HCT116 (cell line): ENCODE data around the gene ATXN1. TPM values are rescaled to one million over a fixed set of nuclear protein-coding genes. Genes with fewer than 3 reads are reported as not detected.

Experiments used
- ATAC-seq: fragments of 200-7000 bp; cut with Tn5 transposase; 2 replicates; pipeline ENCODE4 v1.9.1; 2020; ENCODE audit warnings: mild to moderate bottlenecking, moderate library complexity
- BruUV-seq: library from RNA; stranded (reverse); fragments of 400-500 nt; replicated peaks from 2 replicates; lab custom pipeline; 2021; lab: Mats Ljungman, UMichigan
- CTCF ChIA-PET: fragments of 300-600 bp; sonication (Branson Sonifier 250); formaldehyde crosslinking; loops from one replicate; lab custom pipeline; 2021; ENCODE audit warnings: antibody characterized with exemption; lab: Charles Lee
- POLR2A ChIA-PET: fragments of 300-600, 350-600 bp; sonication (Branson Sonifier 250); formaldehyde crosslinking; loops from one replicate; lab custom pipeline; 2021; ENCODE audit warnings: antibody characterized with exemption; lab: Charles Lee
- RAD21 ChIA-PET, 2 experiments: fragments of 300-600 bp; sonication (Branson Sonifier 250); formaldehyde crosslinking; loops; one replicate each; lab custom pipeline; 2023; ENCODE audit warnings: low total read pairs in 2 of 2; ENCODE audit not compliant: uncharacterized antibody in 2 of 2, unreplicated experiment in 2 of 2, low non-redundant PET in 1 of 2; lab: Charles Lee
- DNase-seq: peaks from one replicate; pipeline ENCODE4 v3.0.0-alpha.2; 2010; ENCODE audit warnings: low read depth, low spot score
- H2AFZ ChIP-seq: fragments of 200-600 bp; shearing (Covaris generic), sonication (generic); 2 replicates; pipeline ENCODE4 v1.6.1; 2017; ENCODE audit warnings: low read depth, mixed run types, mixed read lengths, antibody characterized with exemption, low read length; ENCODE audit not compliant: poor library complexity, severe bottlenecking
- H3K27ac ChIP-seq: 2 replicates; pipeline ENCODE4 v1.5.1; 2012; ENCODE audit warnings: low read depth, low read length
- H3K27me3 ChIP-seq: fragments of 200-600 bp; sonication (generic); 2 replicates; pipeline ENCODE4 v1.6.1; 2016; ENCODE audit warnings: mixed run types, low read length, mixed read lengths; ENCODE audit not compliant: insufficient read depth
- H3K36me3 ChIP-seq, 2 experiments: fragments of 200-500 bp in 1 of 2; fragments of 200-600 bp in 1 of 2; sonication (Bioruptor generic) in 1 of 2; sonication (generic) in 1 of 2; 2 replicates each; pipeline versions ENCODE4 v1.5.1 to v1.6.1; 2014 to 2016; ENCODE audit warnings: low read length in 2 of 2, inconsistent platforms in 1 of 2, mixed read lengths in 1 of 2, mixed run types in 1 of 2; ENCODE audit not compliant: insufficient read depth in 2 of 2, control insufficient read depth in 1 of 2
- H3K4me1 ChIP-seq, 2 experiments: fragments of 200-600 bp in 1 of 2; sonication (generic) in 1 of 2; 2 replicates each; pipeline versions ENCODE4 v1.5.1 to v1.6.1; 2012 to 2017; ENCODE audit warnings: low read length in 2 of 2, inconsistent platforms in 1 of 2, mild to moderate bottlenecking in 1 of 2, mixed read lengths in 1 of 2, mixed run types in 1 of 2, moderate library complexity in 1 of 2; ENCODE audit not compliant: insufficient read depth in 2 of 2, control insufficient read depth in 1 of 2
- H3K4me2 ChIP-seq: fragments of 200-600 bp; sonication (generic); 2 replicates; pipeline ENCODE4 v1.6.1; 2017; ENCODE audit warnings: mixed run types, low read length, mixed read lengths
- H3K4me3 ChIP-seq, 2 experiments: fragments of 200-600 bp in 1 of 2; sonication (generic) in 1 of 2; replicated peaks in 1 of 2; 2 replicates each; pipeline ENCODE4 v1.5.1; 2011 to 2016; ENCODE audit warnings: low read length in 2 of 2, control low read depth in 1 of 2, low read depth in 1 of 2, mild to moderate bottlenecking in 1 of 2, mixed read lengths in 1 of 2, mixed run types in 1 of 2
- H3K79me2 ChIP-seq: fragments of 200-600 bp; sonication (generic); 2 replicates; pipeline ENCODE4 v1.6.1; 2017; ENCODE audit warnings: mild to moderate bottlenecking, mixed run types, low read length, moderate library complexity, mixed read lengths; ENCODE audit not compliant: insufficient read depth
- H3K9ac ChIP-seq: fragments of 200-600 bp; sonication (generic); 2 replicates; pipeline ENCODE4 v1.6.1; 2016; ENCODE audit warnings: low read length, mixed read lengths
- H3K9me2 ChIP-seq: fragments of 200-600 bp; sonication (generic), shearing (Covaris generic); 2 replicates; pipeline ENCODE4 v1.6.1; 2017; ENCODE audit warnings: mixed run types, mild to moderate bottlenecking, moderate library complexity; ENCODE audit not compliant: insufficient read depth
- H3K9me3 ChIP-seq, 2 experiments: fragments of 200-500 bp in 1 of 2; fragments of 200-600 bp in 1 of 2; sonication (Bioruptor generic) in 1 of 2; sonication (generic) in 1 of 2; 2 replicates each; pipeline ENCODE4 v1.6.1; 2014 to 2017; ENCODE audit warnings: low read length in 2 of 2, mixed read lengths in 2 of 2, inconsistent platforms in 1 of 2, low read depth in 1 of 2, mild to moderate bottlenecking in 1 of 2, mixed run types in 1 of 2, moderate library complexity in 1 of 2; ENCODE audit not compliant: control insufficient read depth in 1 of 2, insufficient read depth in 1 of 2
- H4K20me1 ChIP-seq: fragments of 200-600 bp; sonication (generic), shearing (Covaris generic); 2 replicates; pipeline ENCODE4 v1.6.1; 2017; ENCODE audit warnings: mixed run types, mild to moderate bottlenecking, moderate library complexity; ENCODE audit not compliant: insufficient read depth
- CBX3 ChIP-seq: IDR thresholded peaks from 2 replicates; pipeline ENCODE4 v1.6.1; 2012; ENCODE audit warnings: low read depth
- EGR1 ChIP-seq: IDR thresholded peaks from 2 replicates; pipeline ENCODE4 v1.6.1; 2012; ENCODE audit warnings: low read depth
- ELF1 ChIP-seq: IDR thresholded peaks from 2 replicates; pipeline ENCODE4 v1.6.1; 2012; ENCODE audit warnings: low read depth, borderline replicate concordance
- EZH2 ChIP-seq: fragments of 200-600 bp; sonication (generic); IDR thresholded peaks from 2 replicates; pipeline ENCODE4 v1.6.1; 2017; ENCODE audit warnings: antibody characterized with exemption, mixed run types
- EZH2phosphoT487 ChIP-seq: fragments of 200-600 bp; IDR thresholded peaks from 2 replicates; pipeline ENCODE4 v1.6.1; 2018; ENCODE audit warnings: antibody characterized with exemption, borderline replicate concordance
- FOSL1 ChIP-seq: IDR thresholded peaks from 2 replicates; pipeline ENCODE4 v1.6.1; 2012; ENCODE audit warnings: low read depth
- JUND ChIP-seq: IDR thresholded peaks from 2 replicates; pipeline ENCODE4 v1.6.1; 2012
- POLR2A ChIP-seq: IDR thresholded peaks from 2 replicates; pipeline ENCODE4 v1.7.0; 2011; ENCODE audit warnings: borderline replicate concordance; ENCODE audit not compliant: insufficient read depth, insufficient read length; ENCODE audit errors: extremely low read depth
- POLR2AphosphoS5 ChIP-seq: IDR thresholded peaks from 2 replicates; pipeline ENCODE4 v1.6.1; 2011; ENCODE audit warnings: mild to moderate bottlenecking, low read depth, low read length, moderate library complexity
- RAD21 ChIP-seq: IDR thresholded peaks from 2 replicates; pipeline ENCODE4 v1.6.1; 2012; ENCODE audit warnings: low read depth, mild to moderate bottlenecking
- SRF ChIP-seq: IDR thresholded peaks from 2 replicates; pipeline ENCODE4 v1.6.1; 2012; ENCODE audit warnings: low read depth
- ZFX ChIP-seq: fragments of 450-650 bp; IDR thresholded peaks from 2 replicates; pipeline ENCODE4 v1.6.1; 2017
- ZNF274 ChIP-seq: fragments of 200-500 bp; sonication (Bioruptor generic); IDR thresholded peaks from 2 replicates; pipeline ENCODE4 v1.6.1; 2014; ENCODE audit warnings: mild to moderate bottlenecking, low read depth, low read length, inconsistent platforms
- intact Hi-C: fragments of 100-400 bp; cut with micrococcal nuclease; formaldehyde crosslinking; loops from 2 replicates; pipeline ENCODE4 v1.10.0; 2022
- total RNA-seq: library from RNA; stranded (reverse); gene quantifications from one replicate; pipeline ENCODE4 v1.2.1, GENCODE V29; 2021; ENCODE audit not compliant: unreplicated experiment
- TF ChIP-seq, protein P1 (sequence below): IDR thresholded peaks from 2 replicates; pipeline ENCODE4 v1.6.1; 2012
- TF ChIP-seq, protein P2 (sequence below): IDR thresholded peaks from 2 replicates; pipeline ENCODE4 v1.6.1; 2012
- TF ChIP-seq, protein P3 (sequence below): IDR thresholded peaks from 2 replicates; pipeline ENCODE4 v1.6.1; 2011; ENCODE audit warnings: mild to moderate bottlenecking, low read length, moderate library complexity; ENCODE audit not compliant: insufficient replicate concordance; ENCODE audit errors: extremely low read depth

ATXN1 gene
- total RNA-seq, 1 experiment from 2014 or later: 21.0 TPM

DNA sequence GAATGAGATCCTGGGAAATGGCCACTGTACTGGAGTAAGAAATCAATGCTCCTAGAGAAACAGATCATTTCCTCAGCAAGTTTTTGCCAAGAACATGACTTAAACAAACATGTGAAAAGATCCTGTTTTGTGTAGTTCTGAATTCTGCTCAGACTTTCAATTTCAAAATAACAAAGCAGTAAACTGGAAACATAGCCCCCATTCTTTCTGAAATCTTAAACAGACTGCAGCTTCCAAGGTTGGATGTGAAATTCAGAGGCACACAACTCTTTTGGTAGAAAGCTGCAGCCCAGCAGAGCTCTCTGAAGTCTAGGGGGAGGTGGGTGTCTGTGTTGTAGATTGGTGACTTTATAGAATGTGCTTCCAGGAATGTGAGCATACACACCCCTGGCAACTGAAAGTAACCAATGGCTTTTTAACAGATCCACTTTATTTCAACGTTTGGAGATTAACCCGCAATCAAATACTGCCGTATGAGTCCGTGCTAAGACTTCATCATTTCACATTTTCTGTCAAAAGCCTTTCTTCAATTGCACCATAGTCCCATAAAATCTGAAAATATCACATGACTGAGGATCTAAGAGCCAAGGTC, 86.4 kb downstream of the ATXN1 start (continued):
- TF ChIP-seq RAD21 (no peak), FOSL1 (no peak)

DNA sequence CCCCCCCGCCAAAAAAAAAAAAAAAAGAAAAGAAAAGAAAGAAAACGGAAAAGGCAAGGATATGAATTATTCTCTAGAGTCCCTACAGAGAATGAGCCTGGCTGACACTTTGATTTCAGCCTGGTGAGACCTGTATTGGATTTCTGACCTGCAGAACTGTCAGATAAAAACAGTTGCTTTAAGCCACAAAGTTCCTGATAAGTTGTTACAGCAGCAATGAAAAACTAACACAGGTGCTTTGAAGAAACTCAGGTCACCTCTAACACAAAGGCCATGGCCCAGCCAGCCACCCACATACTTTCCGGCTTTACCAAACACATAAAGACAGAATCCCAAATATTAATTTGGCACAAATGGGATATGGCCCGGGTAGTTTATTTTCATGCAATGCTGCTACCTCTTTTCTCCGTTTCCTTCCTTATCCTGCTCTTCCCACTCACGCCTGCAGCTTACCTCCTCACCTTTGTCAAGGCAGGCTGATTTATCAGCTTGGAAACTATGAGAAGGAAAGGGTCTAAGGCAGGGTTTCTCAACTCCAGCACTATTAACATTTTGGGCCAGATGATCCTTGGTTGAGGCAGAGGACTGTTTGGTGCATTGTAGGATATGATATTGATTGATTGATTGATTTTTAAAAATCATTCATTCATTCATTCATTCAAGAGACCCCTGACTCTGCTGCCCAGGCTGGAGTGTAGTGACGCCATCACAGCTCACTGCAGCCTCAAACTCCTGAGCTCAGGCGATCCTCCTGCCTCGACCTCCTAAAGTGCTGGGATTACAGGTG, 88.1 kb downstream of the ATXN1 start:
- Histone ChIP-seq H2AFZ (no peak overlapping the region), H3K4me1 (peaks cover 40 to 58% of the 10 kb centered on the region in 2 experiments), H3K9me3 (no peaks in the 10 kb centered on the region), H3K4me2 (no peak overlapping the region), H3K36me3 (no peaks in the 10 kb centered on the region), H3K9me2 (no peaks in the 10 kb centered on the region), H3K27ac (no peak overlapping the region), H3K27me3 (no peaks in the 10 kb centered on the region), H3K9ac (no peak overlapping the region), H3K79me2 (no peaks in the 10 kb centered on the region), H4K20me1 (no peaks in the 10 kb centered on the region), H3K4me3 (no peak overlapping the region)
- ATAC-seq: no peak
- no peak for TF ChIP-seq ZNF274
- no peak for TF ChIP-seq SRF
- no peak for TF ChIP-seq JUND
- no peak for TF ChIP-seq RAD21
- no peak for TF ChIP-seq EZH2phosphoT487
- TF ChIP-seq, protein P1, sequence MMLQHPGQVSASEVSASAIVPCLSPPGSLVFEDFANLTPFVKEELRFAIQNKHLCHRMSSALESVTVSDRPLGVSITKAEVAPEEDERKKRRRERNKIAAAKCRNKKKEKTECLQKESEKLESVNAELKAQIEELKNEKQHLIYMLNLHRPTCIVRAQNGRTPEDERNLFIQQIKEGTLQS: no peak
- TF ChIP-seq FOSL1: no peak
- TF ChIP-seq POLR2A: no peak
- TF ChIP-seq EGR1: no peak
- TF ChIP-seq ZFX: no peak
- TF ChIP-seq EZH2: no peak
- TF ChIP-seq, protein P2, sequence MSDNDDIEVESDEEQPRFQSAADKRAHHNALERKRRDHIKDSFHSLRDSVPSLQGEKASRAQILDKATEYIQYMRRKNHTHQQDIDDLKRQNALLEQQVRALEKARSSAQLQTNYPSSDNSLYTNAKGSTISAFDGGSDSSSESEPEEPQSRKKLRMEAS: no peak
- no peak for TF ChIP-seq CBX3
- no peak for TF ChIP-seq ELF1
- TF ChIP-seq POLR2AphosphoS5: no peak
- TF ChIP-seq, protein P3, sequence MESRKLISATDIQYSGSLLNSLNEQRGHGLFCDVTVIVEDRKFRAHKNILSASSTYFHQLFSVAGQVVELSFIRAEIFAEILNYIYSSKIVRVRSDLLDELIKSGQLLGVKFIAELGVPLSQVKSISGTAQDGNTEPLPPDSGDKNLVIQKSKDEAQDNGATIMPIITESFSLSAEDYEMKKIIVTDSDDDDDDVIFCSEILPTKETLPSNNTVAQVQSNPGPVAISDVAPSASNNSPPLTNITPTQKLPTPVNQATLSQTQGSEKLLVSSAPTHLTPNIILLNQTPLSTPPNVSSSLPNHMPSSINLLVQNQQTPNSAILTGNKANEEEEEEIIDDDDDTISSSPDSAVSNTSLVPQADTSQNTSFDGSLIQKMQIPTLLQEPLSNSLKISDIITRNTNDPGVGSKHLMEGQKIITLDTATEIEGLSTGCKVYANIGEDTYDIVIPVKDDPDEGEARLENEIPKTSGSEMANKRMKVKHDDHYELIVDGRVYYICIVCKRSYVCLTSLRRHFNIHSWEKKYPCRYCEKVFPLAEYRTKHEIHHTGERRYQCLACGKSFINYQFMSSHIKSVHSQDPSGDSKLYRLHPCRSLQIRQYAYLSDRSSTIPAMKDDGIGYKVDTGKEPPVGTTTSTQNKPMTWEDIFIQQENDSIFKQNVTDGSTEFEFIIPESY: no peak
- CTCF ChIA-PET: interaction anchor here (1.3 kb wide), 1 partner anchor 161 kb away, joined by 3 read pairs; no protein-coding TSS in a partner anchor
- POLR2A ChIA-PET: no interaction called here
- BruUV-seq: no TSS peak
- intact Hi-C loops: no loop called here
- no peak for DNase-seq
- RAD21 ChIA-PET: no interaction called here
